HepG2 (cell line): ENCODE results near the gene LOXL3. TPM values are rescaled to one million over a fixed set of nuclear protein-coding genes. Genes with fewer than 3 reads are reported as not detected.

ENCODE experiments used
- BRD4 ChIP-seq: sonication (generic); formaldehyde crosslinking; IDR thresholded peaks from 2 replicates; pipeline ENCODE4 v1.4.0; 2020; ENCODE audit warnings: missing genetic modification reagents
- DNMT3B ChIP-seq: conservative IDR thresholded peaks from 2 replicates; pipeline ENCODE4 v1.6.1; 2016; ENCODE audit warnings: missing biosample characterization, control low read depth
- ETV6 ChIP-seq: sonication (generic); formaldehyde crosslinking; conservative IDR thresholded peaks from 2 replicates; pipeline ENCODE4 v1.4.0; 2020; ENCODE audit warnings: missing genetic modification reagents
- FOXA1 ChIP-seq, 2 experiments: fragments of 450-650 bp in 1 of 2; sonication (generic) in 1 of 2; formaldehyde crosslinking in 1 of 2; IDR thresholded peaks; 2 replicates each; pipeline versions ENCODE4 v1.4.0 to v1.6.1; 2016 to 2020; ENCODE audit warnings: missing genetic modification reagents in 1 of 2
- FOXA3 ChIP-seq: IDR thresholded peaks from 2 replicates; pipeline ENCODE4 v1.6.1; 2016; ENCODE audit warnings: missing genetic modification reagents, missing compliant biosample characterization
- FOXP1 ChIP-seq, 2 experiments: fragments of 450-650 bp in 1 of 2; IDR thresholded peaks; 2 replicates each; pipeline ENCODE4 v1.6.1; 2017 to 2018; ENCODE audit warnings: antibody characterized with exemption in 1 of 2
- JARID2 ChIP-seq: sonication (generic); formaldehyde crosslinking; IDR thresholded peaks from 2 replicates; pipeline ENCODE4 v1.8.1; 2023; ENCODE audit warnings: missing genetic modification reagents, inconsistent platforms; ENCODE audit not compliant: insufficient replicate concordance
- MIXL1 ChIP-seq: IDR thresholded peaks from 2 replicates; pipeline ENCODE4 v1.6.1; 2016
- SNAI1 ChIP-seq: sonication (generic); formaldehyde crosslinking; IDR thresholded peaks from 2 replicates; pipeline ENCODE4 v1.5.0; 2020; ENCODE audit warnings: mild to moderate bottlenecking, missing genetic modification reagents, borderline replicate concordance
- SPEN ChIP-seq: sonication (generic); formaldehyde crosslinking; IDR thresholded peaks from 2 replicates; pipeline ENCODE4 v1.5.1; 2020; ENCODE audit warnings: low read depth, mild to moderate bottlenecking, missing genetic modification reagents
- ZFP1 ChIP-seq: IDR thresholded peaks from 2 replicates; pipeline ENCODE4 v1.6.1; 2016
- ZNF282 ChIP-seq: fragments of 450-650 bp; IDR thresholded peaks from 2 replicates; pipeline ENCODE4 v1.6.1; 2018; ENCODE audit not compliant: partially characterized antibody
- ZNF335 ChIP-seq: sonication (generic); formaldehyde crosslinking; IDR thresholded peaks from 2 replicates; pipeline ENCODE4 v1.4.0; 2020; ENCODE audit warnings: missing genetic modification reagents
- ZNF652 ChIP-seq: IDR thresholded peaks from 2 replicates; pipeline ENCODE4 v1.6.1; 2016; ENCODE audit warnings: low read depth, borderline replicate concordance
- ZNF781 ChIP-seq: sonication (generic); formaldehyde crosslinking; IDR thresholded peaks from 2 replicates; pipeline ENCODE4 v1.5.1; 2020; ENCODE audit warnings: borderline replicate concordance, mild to moderate bottlenecking, missing genetic modification reagents; ENCODE audit errors: not compliant biosample characterization
- ZNF792 ChIP-seq: IDR thresholded peaks from 2 replicates; pipeline ENCODE4 v1.6.1; 2016
- polyA plus RNA-seq, 8 experiments: library from polyadenylated mRNA; depleted of rRNA in 3 of 8; stranded (reverse) in 7 of 8; unstranded in 1 of 8; fragments of >200 nt; fragmentation: Illumina TruSeq in 4 of 8; extraction: Trizol in 4 of 8; gene quantifications; 2 replicates each; pipeline versions ENCODE4 v1.2.1 to v1.2.3, GENCODE V29; 2011 to 2016; ENCODE audit warnings: low read depth in 4 of 8, missing spikeins in 1 of 8, mixed read lengths in 1 of 8; ENCODE audit not compliant: insufficient read depth in 1 of 8
- total RNA-seq, 5 experiments: library from RNA; depleted of rRNA; stranded (reverse); fragments of >200 nt; fragmentation: Illumina TruSeq; extraction: Trizol; gene quantifications; 2 replicates each; pipeline ENCODE4 v1.2.3, GENCODE V29; 2016; ENCODE audit warnings: low read depth in 1 of 5
- TF ChIP-seq, protein P1 (sequence below): sonication (generic); formaldehyde crosslinking; IDR thresholded peaks from 2 replicates; pipeline ENCODE4 v1.4.0; 2020; ENCODE audit warnings: missing genetic modification reagents
- TF ChIP-seq, protein P2 (sequence below): sonication (generic); formaldehyde crosslinking; IDR thresholded peaks from 2 replicates; pipeline ENCODE4 v1.5.1; 2020; ENCODE audit warnings: missing genetic modification reagents, mild to moderate bottlenecking, borderline replicate concordance
- TF ChIP-seq, protein P3 (sequence below): sonication (generic); formaldehyde crosslinking; IDR thresholded peaks from 2 replicates; pipeline ENCODE4 v1.8.1; 2023; ENCODE audit warnings: mild to moderate bottlenecking, missing genetic modification reagents
- TF ChIP-seq, protein P4 (sequence below): IDR thresholded peaks from 2 replicates; pipeline ENCODE4 v1.6.1; 2016; ENCODE audit warnings: missing compliant biosample characterization, missing genetic modification reagents, borderline replicate concordance
- TF ChIP-seq, protein P5 (sequence below): sonication (generic); formaldehyde crosslinking; IDR thresholded peaks from 2 replicates; pipeline ENCODE4 v1.8.0; 2022; ENCODE audit warnings: missing genetic modification reagents, mild to moderate bottlenecking, borderline replicate concordance

The LOXL3 gene
- total and polyA plus RNA-seq, 2 of the 13 experiments (the other 11 are each of a cell fraction or from before 2014, with no cell fraction given), result 0.55 to 6.5 TPM

DNA sequence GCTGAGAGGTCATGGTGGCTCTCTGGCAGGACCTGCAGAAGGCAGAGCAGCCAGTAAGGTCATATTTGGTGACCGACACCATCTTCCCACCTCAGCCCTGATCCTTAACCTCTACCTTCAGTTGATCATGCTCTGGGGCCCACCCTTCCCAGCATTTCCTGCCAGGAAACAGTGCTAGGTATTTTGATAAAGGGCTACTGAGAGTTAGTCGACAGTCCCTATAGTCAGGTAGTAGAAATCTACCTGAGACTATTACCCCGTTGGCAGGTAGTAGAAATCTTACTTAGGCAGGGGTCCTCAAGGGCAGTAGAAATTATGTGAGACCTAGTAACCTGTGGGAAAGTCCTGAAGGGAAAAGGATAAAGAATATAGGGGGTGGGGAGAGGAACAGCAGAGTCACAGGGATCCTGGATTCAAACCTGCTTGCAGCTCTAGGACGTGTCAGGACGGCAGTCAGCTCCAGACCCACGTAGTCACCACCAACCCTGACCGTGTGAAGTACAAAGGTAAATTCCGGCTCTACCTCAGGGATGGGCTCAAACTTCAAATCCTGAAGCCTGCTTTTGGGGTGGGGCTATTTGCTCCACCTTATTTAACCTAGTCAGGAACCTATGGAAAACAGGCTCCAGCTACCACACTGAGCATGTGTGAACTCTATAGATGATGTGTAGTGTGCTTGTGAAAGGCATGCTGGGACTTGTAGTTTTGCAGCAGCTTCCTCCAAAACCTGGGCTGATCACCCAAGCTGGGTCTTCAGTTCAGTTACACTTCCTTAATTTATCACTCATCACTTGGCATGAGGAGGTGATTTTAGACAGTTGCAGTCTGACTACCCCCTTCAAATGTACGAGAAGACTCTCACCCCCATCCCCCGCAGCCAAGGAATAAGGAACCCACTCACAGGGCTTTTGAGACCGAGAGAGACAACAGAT, 27.8 kb downstream of the LOXL3 start, which contains the start of gene DQX1 (continued):
- TF ChIP-seq, protein P1, sequence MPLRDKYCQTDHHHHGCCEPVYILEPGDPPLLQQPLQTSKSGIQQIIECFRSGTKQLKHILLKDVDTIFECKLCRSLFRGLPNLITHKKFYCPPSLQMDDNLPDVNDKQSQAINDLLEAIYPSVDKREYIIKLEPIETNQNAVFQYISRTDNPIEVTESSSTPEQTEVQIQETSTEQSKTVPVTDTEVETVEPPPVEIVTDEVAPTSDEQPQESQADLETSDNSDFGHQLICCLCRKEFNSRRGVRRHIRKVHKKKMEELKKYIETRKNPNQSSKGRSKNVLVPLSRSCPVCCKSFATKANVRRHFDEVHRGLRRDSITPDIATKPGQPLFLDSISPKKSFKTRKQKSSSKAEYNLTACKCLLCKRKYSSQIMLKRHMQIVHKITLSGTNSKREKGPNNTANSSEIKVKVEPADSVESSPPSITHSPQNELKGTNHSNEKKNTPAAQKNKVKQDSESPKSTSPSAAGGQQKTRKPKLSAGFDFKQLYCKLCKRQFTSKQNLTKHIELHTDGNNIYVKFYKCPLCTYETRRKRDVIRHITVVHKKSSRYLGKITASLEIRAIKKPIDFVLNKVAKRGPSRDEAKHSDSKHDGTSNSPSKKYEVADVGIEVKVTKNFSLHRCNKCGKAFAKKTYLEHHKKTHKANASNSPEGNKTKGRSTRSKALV (CRISPR knock-in tag), result 0 out of 2 replicates have a peak, but pooled peaks have one; percentile 19
- TF ChIP-seq JARID2 (CRISPR knock-in tag) (no peak), DNMT3B (CRISPR knock-in tag) (0 out of 2 replicates have a peak, but pooled peaks have one; percentile 30), ZFP1 (CRISPR knock-in tag) (0 out of 2 replicates have a peak, but pooled peaks have one; percentile 73), ZNF792 (CRISPR knock-in tag) (peak; percentile 58; the same call in 1 of the 2 replicates), ZNF335 (peak; percentile 79; the same call in 1 of the 2 replicates), ZNF652 (CRISPR knock-in tag) (0 out of 2 replicates have a peak, but pooled peaks have one; percentile 34), SNAI1 (CRISPR knock-in tag) (no peak), ETV6 (CRISPR knock-in tag) (peak; percentile 44; the same call in 1 of the 2 replicates), MIXL1 (CRISPR knock-in tag) (peak; percentile 75; the same call in 1 of the 2 replicates), FOXA3 (CRISPR knock-in tag) (peak; percentile 64; the same call in 1 of the 2 replicates), ZNF781 (CRISPR knock-in tag) (peak; percentile 65), BRD4 (CRISPR knock-in tag) (0 out of 2 replicates have a peak, but pooled peaks have one; percentile 41), SPEN (CRISPR knock-in tag) (peak; percentile 42; the same call in 1 of the 2 replicates), FOXP1 (IDR thresholded peaks at IDR 0.05) (no peak), FOXP1 (CRISPR knock-in tag; IDR thresholded peaks at IDR 0.05) (0 out of 2 replicates have a peak, but pooled peaks have one; percentile 13), FOXA1 (IDR thresholded peaks at IDR 0.05) (no peak), FOXA1 (CRISPR knock-in tag; IDR thresholded peaks at IDR 0.05) (peak; percentile 44), ZNF282 (no peak)
- TF ChIP-seq, protein P2, sequence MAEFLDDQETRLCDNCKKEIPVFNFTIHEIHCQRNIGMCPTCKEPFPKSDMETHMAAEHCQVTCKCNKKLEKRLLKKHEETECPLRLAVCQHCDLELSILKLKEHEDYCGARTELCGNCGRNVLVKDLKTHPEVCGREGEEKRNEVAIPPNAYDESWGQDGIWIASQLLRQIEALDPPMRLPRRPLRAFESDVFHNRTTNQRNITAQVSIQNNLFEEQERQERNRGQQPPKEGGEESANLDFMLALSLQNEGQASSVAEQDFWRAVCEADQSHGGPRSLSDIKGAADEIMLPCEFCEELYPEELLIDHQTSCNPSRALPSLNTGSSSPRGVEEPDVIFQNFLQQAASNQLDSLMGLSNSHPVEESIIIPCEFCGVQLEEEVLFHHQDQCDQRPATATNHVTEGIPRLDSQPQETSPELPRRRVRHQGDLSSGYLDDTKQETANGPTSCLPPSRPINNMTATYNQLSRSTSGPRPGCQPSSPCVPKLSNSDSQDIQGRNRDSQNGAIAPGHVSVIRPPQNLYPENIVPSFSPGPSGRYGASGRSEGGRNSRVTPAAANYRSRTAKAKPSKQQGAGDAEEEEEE (CRISPR knock-in tag), result no peak
- TF ChIP-seq, protein P3, sequence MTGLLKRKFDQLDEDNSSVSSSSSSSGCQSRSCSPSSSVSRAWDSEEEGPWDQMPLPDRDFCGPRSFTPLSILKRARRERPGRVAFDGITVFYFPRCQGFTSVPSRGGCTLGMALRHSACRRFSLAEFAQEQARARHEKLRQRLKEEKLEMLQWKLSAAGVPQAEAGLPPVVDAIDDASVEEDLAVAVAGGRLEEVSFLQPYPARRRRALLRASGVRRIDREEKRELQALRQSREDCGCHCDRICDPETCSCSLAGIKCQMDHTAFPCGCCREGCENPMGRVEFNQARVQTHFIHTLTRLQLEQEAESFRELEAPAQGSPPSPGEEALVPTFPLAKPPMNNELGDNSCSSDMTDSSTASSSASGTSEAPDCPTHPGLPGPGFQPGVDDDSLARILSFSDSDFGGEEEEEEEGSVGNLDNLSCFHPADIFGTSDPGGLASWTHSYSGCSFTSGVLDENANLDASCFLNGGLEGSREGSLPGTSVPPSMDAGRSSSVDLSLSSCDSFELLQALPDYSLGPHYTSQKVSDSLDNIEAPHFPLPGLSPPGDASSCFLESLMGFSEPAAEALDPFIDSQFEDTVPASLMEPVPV (CRISPR knock-in tag), result no peak; the same call in 1 of the 2 replicates
- TF ChIP-seq, protein P4, sequence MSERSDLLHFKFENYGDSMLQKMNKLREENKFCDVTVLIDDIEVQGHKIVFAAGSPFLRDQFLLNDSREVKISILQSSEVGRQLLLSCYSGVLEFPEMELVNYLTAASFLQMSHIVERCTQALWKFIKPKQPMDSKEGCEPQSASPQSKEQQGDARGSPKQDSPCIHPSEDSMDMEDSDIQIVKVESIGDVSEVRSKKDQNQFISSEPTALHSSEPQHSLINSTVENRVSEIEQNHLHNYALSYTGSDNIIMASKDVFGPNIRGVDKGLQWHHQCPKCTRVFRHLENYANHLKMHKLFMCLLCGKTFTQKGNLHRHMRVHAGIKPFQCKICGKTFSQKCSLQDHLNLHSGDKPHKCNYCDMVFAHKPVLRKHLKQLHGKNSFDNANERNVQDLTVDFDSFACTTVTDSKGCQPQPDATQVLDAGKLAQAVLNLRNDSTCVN, result peak; percentile 52; the same call in 1 of the 2 replicates
- TF ChIP-seq, protein P5, sequence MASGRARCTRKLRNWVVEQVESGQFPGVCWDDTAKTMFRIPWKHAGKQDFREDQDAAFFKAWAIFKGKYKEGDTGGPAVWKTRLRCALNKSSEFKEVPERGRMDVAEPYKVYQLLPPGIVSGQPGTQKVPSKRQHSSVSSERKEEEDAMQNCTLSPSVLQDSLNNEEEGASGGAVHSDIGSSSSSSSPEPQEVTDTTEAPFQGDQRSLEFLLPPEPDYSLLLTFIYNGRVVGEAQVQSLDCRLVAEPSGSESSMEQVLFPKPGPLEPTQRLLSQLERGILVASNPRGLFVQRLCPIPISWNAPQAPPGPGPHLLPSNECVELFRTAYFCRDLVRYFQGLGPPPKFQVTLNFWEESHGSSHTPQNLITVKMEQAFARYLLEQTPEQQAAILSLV (CRISPR knock-in tag), result peak; percentile 46
